ENCODE measurements around the gene CYTH3. TPM values are rescaled to one million over a fixed set of nuclear protein-coding genes. Genes with fewer than 3 reads are reported as not detected.
A peak's percentile ranks its signal among the peaks of the same experiment; 100 is the strongest.
"Not testable (repeated sequence)": the region's sequence is repeated elsewhere in the genome, so short reads cannot be mapped to it uniquely, and the experiment has no call there.

The CYTH3 gene
- total and polyA plus RNA-seq, 11 donors = 11.1 to 49.7 (median 22.1) TPM

GRCh38 chr7:6228361-6229229 is 43.8 kb downstream of the CYTH3 start:
- intact Hi-C loops (cut with DNase I) = loop anchor here in 5 of 10 donors (2.0 to 10.0 kb wide), 7 partner anchors 20 to 66 kb away; partner anchors contain the start of gene CYTH3 (in 3 of the 5)
- ATAC-seq (peak; percentile 54 to 73 (median 70)), DNase-seq (peak in 2 of 5 donors; percentile 39 to 45)
- Histone ChIP-seq H3K27ac (peak overlapping the region; percentile 40 to 78 (median 70)), H3K27me3 (no peaks in the 10 kb centered on the region), H3K9me3 (no peaks in the 10 kb centered on the region), H3K4me1 (peaks cover 8 to 100% (median 71%) of the 10 kb centered on the region in 12 donors), H3K4me3 (peak overlapping the region in 7 of 12 donors; percentile 6 to 32 (median 9)), H3K36me3 (no peaks in the 10 kb centered on the region)
- TF ChIP-seq CTCF (IDR thresholded peaks at IDR 0.05) = no peak
- 25 to 38% (median 33%) methylated on average over 9 of the region's 9 CpGs for WGBS, 4 donors

- H3K4me3 ChIP-seq = peak overlapping the region in 1 of 12 donors; percentile 24
- TF ChIP-seq CTCF (IDR thresholded peaks at IDR 0.05) (no peak), POLR2A (IDR thresholded peaks at IDR 0.05) (no peak)
- ATAC-seq (peak in 3 of 4 donors; percentile 39 to 55 (median 43)), DNase-seq (peak in 2 of 5 donors; percentile 51 to 64)
- peaks cover 8 to 100% (median 64%) of the 10 kb centered on the region in 12 donors for H3K4me1 ChIP-seq
- H3K27ac ChIP-seq = peak overlapping the region; percentile 40 to 78 (median 70)
- WGBS, 4 donors = 9 to 15% (median 11%) methylated on average over 5 of the region's 5 CpGs
- no peaks in the 10 kb centered on the region for H3K27me3 ChIP-seq
- intact Hi-C loops (cut with DNase I) = loop anchor here in 4 of 10 donors (5.0 to 10.0 kb wide), 6 partner anchors 35 to 65 kb away; partner anchors contain the start of gene CYTH3 (in 3 of the 4)
- no peaks in the 10 kb centered on the region for H3K36me3 ChIP-seq
- no peaks in the 10 kb centered on the region for H3K9me3 ChIP-seq
Observed at GRCh38 chr7:6227294-6227846, 45.1 kb downstream of the CYTH3 start.

- Histone ChIP-seq H3K4me3 (no peak overlapping the region), H3K9me3 (no peaks in the 10 kb centered on the region), H3K27ac (peak overlapping the region; percentile 21 to 78 (median 70)), H3K4me1 (peaks cover 12 to 100% (median 63%) of the 10 kb centered on the region in 12 donors), H3K36me3 (no peaks in the 10 kb centered on the region), H3K27me3 (no peaks in the 10 kb centered on the region)
- DNase-seq (no peak), ATAC-seq (peak in 3 of 4 donors; percentile 11 to 38 (median 35))
- TF ChIP-seq POLR2A (IDR thresholded peaks at IDR 0.05) (no peak), CTCF (IDR thresholded peaks at IDR 0.05) (no peak)
- intact Hi-C loops (cut with DNase I) = loop anchor here in 4 of 10 donors (5.0 to 10.0 kb wide), 6 partner anchors 36 to 64 kb away; partner anchors contain the start of gene CYTH3 (in 3 of the 4)
- WGBS, 4 donors = 15 to 19% (median 16%) methylated on average over 3 of the region's 3 CpGs
Observed at GRCh38 chr7:6226194-6226799, 46.1 kb downstream of the CYTH3 start.

- intact Hi-C loops (cut with DNase I) = loop anchor here in 2 of 10 donors (10.0 kb wide), 2 partner anchors 49 to 51 kb away; partner anchors contain the start of gene CYTH3 (in 1 of the 2)
- peaks cover 11 to 95% (median 63%) of the 10 kb centered on the region in 12 donors for H3K4me1 ChIP-seq
- H3K27ac ChIP-seq = peak overlapping the region in 6 of 12 donors; percentile 1 to 64 (median 33)
- H3K4me3 ChIP-seq, ATAC-seq, H3K36me3 ChIP-seq, H3K27me3 ChIP-seq, H3K9me3 ChIP-seq, DNase-seq: not testable (repeated sequence)
- 32 to 39% (median 37%) methylated on average over 4 of the region's 4 CpGs for WGBS, 4 donors
Observed at GRCh38 chr7:6223411-6223810, 49.0 kb downstream of the CYTH3 start.

GRCh38 chr7:6223010-6223409 is 49.4 kb downstream of the CYTH3 start:
- intact Hi-C loops (cut with DNase I) = loop anchor here in 2 of 10 donors (10.0 kb wide), 2 partner anchors 48 to 52 kb away; partner anchors contain the start of gene CYTH3 (in 1 of the 2)
- H3K36me3 ChIP-seq, DNase-seq, H3K27me3 ChIP-seq, H3K4me3 ChIP-seq, H3K9me3 ChIP-seq, ATAC-seq: not testable (repeated sequence)
- Histone ChIP-seq H3K4me1 (peaks cover 11 to 95% (median 63%) of the 10 kb centered on the region in 12 donors), H3K27ac (peak overlapping the region in 5 of 12 donors; percentile 5 to 64 (median 42))
- WGBS, 4 donors = 89 to 97% (median 93%) methylated on average over 22 to 25 of the region's 25 CpGs
